ENCODE measurements around the gene AGO4. TPM values are rescaled to one million over a fixed set of nuclear protein-coding genes. Genes with fewer than 3 reads are reported as not detected.
A peak's percentile ranks its signal among the peaks of the same experiment; 100 is the strongest.
"Not testable (repeated sequence)": the region's sequence is repeated elsewhere in the genome, so short reads cannot be mapped to it uniquely, and the experiment has no call there.

AGO4 gene
- polyA plus RNA-seq, 2 donors = 5.5 to 9.1 TPM

DNA sequence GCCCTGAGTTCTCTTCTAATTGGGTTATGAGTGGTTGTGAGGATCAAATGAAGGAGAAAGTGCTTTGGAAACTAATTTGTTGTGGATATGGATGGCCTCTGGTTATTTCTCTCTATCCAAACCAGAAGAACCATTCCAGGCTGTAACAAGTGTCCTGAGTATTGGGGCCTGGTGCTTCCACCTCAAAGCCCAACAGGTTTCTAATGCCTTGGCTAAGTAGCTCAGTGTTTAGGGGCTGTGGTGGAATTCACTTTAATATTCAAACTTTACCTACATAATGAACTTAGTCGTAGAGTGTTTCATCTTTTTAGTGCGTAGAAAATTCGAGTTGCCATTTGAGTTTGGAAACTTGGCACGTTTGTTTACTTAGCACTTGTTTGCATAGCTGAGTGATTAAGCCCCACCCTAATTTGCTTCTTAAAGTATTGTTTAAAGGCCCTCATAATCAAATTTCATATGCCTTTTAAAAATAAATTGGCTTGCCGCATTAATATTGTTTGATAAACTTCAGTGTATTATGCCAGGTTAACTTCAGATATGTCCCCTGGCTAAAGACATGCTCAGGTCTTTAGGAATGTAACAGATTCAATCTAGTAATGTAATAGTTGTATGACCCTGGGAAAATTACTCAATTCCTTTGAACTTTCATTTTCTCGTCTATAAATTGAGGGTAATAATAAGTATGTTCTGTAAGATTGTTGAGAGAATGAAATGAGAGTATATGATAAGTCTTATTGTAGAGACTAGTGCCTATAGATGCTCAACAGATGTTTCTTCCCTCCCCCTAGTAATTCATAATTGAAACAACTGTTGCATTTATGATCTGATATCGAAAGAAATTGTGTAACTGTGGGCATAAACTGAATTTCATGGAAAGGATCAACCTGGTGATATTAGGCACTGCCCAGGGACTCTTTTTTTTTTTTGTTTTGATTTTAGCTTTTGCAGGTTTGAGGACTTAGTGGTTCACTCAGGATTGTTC, 1.6 kb downstream of the AGO4 start:
- 27 to 40% methylated on average over 7 of the region's 7 CpGs for WGBS, 2 donors
- Histone ChIP-seq H3K9me3 (ENCODE audit: control insufficient read depth in 2 of 2, insufficient read depth in 1 of 2, low read depth in 1 of 2, low read length in 1 of 2) (no peaks in the 10 kb centered on the region), H3K27me3 (ENCODE audit: control insufficient read depth in 1 of 2, insufficient read depth in 2 of 2, low read length in 2 of 2) (no peaks in the 10 kb centered on the region), H3K4me1 (ENCODE audit: control insufficient read depth in 2 of 2, insufficient read depth in 2 of 2, low read length in 1 of 2) (peaks cover 0 to 2% of the 10 kb centered on the region in 2 donors), H3K4me3 (ENCODE audit: low read depth in 1 of 2, low read length in 2 of 2) (peak overlapping the region; percentile 91 to 95), H3K36me3 (ENCODE audit: control insufficient read depth in 2 of 2, insufficient read depth in 2 of 2, low read length in 1 of 2) (no peaks in the 10 kb centered on the region), H3K27ac (ENCODE audit: low read depth in 2 of 2, low read length in 1 of 2) (peak overlapping the region; percentile 86 to 92)

DNA sequence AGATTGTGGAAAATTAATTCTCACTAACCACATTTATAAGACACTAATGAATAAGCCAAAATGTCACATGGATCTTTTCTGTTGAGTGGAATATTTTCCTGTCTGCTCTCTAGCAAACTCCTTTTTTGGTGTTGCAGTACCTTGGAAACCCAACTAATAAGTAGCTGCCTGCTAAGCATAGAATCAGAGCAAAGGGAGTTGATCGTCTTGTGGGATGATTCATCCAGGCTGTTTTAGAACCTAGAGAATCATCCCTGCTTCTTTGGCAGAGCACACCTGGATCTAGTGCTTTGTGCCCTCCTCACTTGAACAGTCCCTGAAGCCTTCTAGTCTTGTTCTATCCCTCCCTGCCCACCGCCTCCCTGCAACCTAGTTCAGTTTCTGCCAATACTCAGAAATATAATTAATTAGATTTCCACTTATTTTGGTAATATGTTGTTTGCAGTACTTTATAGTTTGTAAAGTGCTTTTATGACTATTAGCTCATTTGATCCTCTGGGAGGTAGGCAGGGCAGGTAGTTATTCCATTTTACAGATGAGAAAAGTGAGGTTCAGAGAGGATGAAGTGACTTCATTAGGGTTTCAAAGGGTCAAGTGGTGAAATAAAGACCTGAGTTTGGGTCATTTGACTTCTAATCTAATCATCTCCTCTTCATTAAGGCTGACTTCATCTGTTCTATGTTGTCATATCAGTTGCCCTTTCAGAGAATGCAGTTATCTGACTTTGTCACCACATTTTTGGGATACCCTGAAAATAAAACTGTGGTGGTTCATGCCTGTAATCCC, 2.5 kb downstream of the AGO4 start:
- Histone ChIP-seq H3K27me3 (ENCODE audit: control insufficient read depth in 1 of 2, insufficient read depth in 2 of 2, low read length in 2 of 2) (no peaks in the 10 kb centered on the region), H3K36me3 (ENCODE audit: control insufficient read depth in 2 of 2, insufficient read depth in 2 of 2, low read length in 1 of 2) (no peaks in the 10 kb centered on the region), H3K4me3 (ENCODE audit: low read depth in 1 of 2, low read length in 2 of 2) (no peak overlapping the region), H3K4me1 (ENCODE audit: control insufficient read depth in 2 of 2, insufficient read depth in 2 of 2, low read length in 1 of 2) (peaks cover 0 to 2% of the 10 kb centered on the region in 2 donors), H3K27ac (ENCODE audit: low read depth in 2 of 2, low read length in 1 of 2) (peak overlapping the region; percentile 48 to 49), H3K9me3 (ENCODE audit: control insufficient read depth in 2 of 2, insufficient read depth in 1 of 2, low read depth in 1 of 2, low read length in 1 of 2) (no peaks in the 10 kb centered on the region)
- 30 to 37% methylated on average over 2 of the region's 2 CpGs for WGBS, 2 donors

GRCh38 chr1:35812754-35813153, 4.9 kb downstream of the AGO4 start:
- not testable (repeated sequence) for H3K27me3 ChIP-seq (ENCODE audit: control insufficient read depth in 1 of 2, insufficient read depth in 2 of 2, low read length in 2 of 2); H3K9me3 ChIP-seq (ENCODE audit: control insufficient read depth in 2 of 2, insufficient read depth in 1 of 2, low read depth in 1 of 2, low read length in 1 of 2); H3K4me3 ChIP-seq (ENCODE audit: low read depth in 1 of 2, low read length in 2 of 2); H3K36me3 ChIP-seq (ENCODE audit: control insufficient read depth in 2 of 2, insufficient read depth in 2 of 2, low read length in 1 of 2); H3K4me1 ChIP-seq (ENCODE audit: control insufficient read depth in 2 of 2, insufficient read depth in 2 of 2, low read length in 1 of 2); H3K27ac ChIP-seq (ENCODE audit: low read depth in 2 of 2, low read length in 1 of 2)
- WGBS, 2 donors = 92 to 96% methylated on average over 5 of the region's 5 CpGs

- 88 to 91% methylated on average over 1 of the region's 1 CpG for WGBS, 2 donors
- H3K27me3 ChIP-seq (ENCODE audit: control insufficient read depth in 1 of 2, insufficient read depth in 2 of 2, low read length in 2 of 2) = no peaks in the 10 kb centered on the region
- H3K4me1 ChIP-seq (ENCODE audit: control insufficient read depth in 2 of 2, insufficient read depth in 2 of 2, low read length in 1 of 2) = no peaks in the 10 kb centered on the region
- H3K4me3 ChIP-seq (ENCODE audit: low read depth in 1 of 2, low read length in 2 of 2) = no peak overlapping the region
- H3K9me3 ChIP-seq (ENCODE audit: control insufficient read depth in 2 of 2, insufficient read depth in 1 of 2, low read depth in 1 of 2, low read length in 1 of 2) = no peaks in the 10 kb centered on the region
- H3K27ac ChIP-seq (ENCODE audit: low read depth in 2 of 2, low read length in 1 of 2) = no peak overlapping the region
- peaks cover 0 to 13% of the 10 kb centered on the region in 2 donors for H3K36me3 ChIP-seq (ENCODE audit: control insufficient read depth in 2 of 2, insufficient read depth in 2 of 2, low read length in 1 of 2)
Measured at GRCh38 chr1:35825255-35825654, 17.4 kb downstream of the AGO4 start.

GRCh38 chr1:35832276-35832905, 24.6 kb downstream of the AGO4 start:
- Histone ChIP-seq H3K27ac (ENCODE audit: low read depth in 2 of 2, low read length in 1 of 2) (no peak overlapping the region), H3K4me1 (ENCODE audit: control insufficient read depth in 2 of 2, insufficient read depth in 2 of 2, low read length in 1 of 2) (no peaks in the 10 kb centered on the region), H3K27me3 (ENCODE audit: control insufficient read depth in 1 of 2, insufficient read depth in 2 of 2, low read length in 2 of 2) (no peaks in the 10 kb centered on the region), H3K9me3 (ENCODE audit: control insufficient read depth in 2 of 2, insufficient read depth in 1 of 2, low read depth in 1 of 2, low read length in 1 of 2) (no peaks in the 10 kb centered on the region), H3K36me3 (ENCODE audit: control insufficient read depth in 2 of 2, insufficient read depth in 2 of 2, low read length in 1 of 2) (peaks cover 0 to 7% of the 10 kb centered on the region in 2 donors), H3K4me3 (ENCODE audit: low read depth in 1 of 2, low read length in 2 of 2) (no peak overlapping the region)
- WGBS, 2 donors = 62 to 77% methylated on average over 2 of the region's 2 CpGs

- 71 to 75% methylated on average over 2 of the region's 2 CpGs for WGBS, 2 donors
- Histone ChIP-seq H3K27me3 (ENCODE audit: control insufficient read depth in 1 of 2, insufficient read depth in 2 of 2, low read length in 2 of 2) (no peaks in the 10 kb centered on the region), H3K4me3 (ENCODE audit: low read depth in 1 of 2, low read length in 2 of 2) (no peak overlapping the region), H3K9me3 (ENCODE audit: control insufficient read depth in 2 of 2, insufficient read depth in 1 of 2, low read depth in 1 of 2, low read length in 1 of 2) (no peaks in the 10 kb centered on the region), H3K4me1 (ENCODE audit: control insufficient read depth in 2 of 2, insufficient read depth in 2 of 2, low read length in 1 of 2) (no peaks in the 10 kb centered on the region), H3K36me3 (ENCODE audit: control insufficient read depth in 2 of 2, insufficient read depth in 2 of 2, low read length in 1 of 2) (peaks cover 0 to 5% of the 10 kb centered on the region in 2 donors), H3K27ac (ENCODE audit: low read depth in 2 of 2, low read length in 1 of 2) (no peak overlapping the region)
Measured at GRCh38 chr1:35833395-35833794, 25.6 kb downstream of the AGO4 start.

- Histone ChIP-seq H3K4me1 (ENCODE audit: control insufficient read depth in 2 of 2, insufficient read depth in 2 of 2, low read length in 1 of 2) (no peaks in the 10 kb centered on the region), H3K9me3 (ENCODE audit: control insufficient read depth in 2 of 2, insufficient read depth in 1 of 2, low read depth in 1 of 2, low read length in 1 of 2) (no peaks in the 10 kb centered on the region), H3K36me3 (ENCODE audit: control insufficient read depth in 2 of 2, insufficient read depth in 2 of 2, low read length in 1 of 2) (peaks cover 0 to 5% of the 10 kb centered on the region in 2 donors), H3K27me3 (ENCODE audit: control insufficient read depth in 1 of 2, insufficient read depth in 2 of 2, low read length in 2 of 2) (no peaks in the 10 kb centered on the region), H3K4me3 (ENCODE audit: low read depth in 1 of 2, low read length in 2 of 2) (no peak overlapping the region), H3K27ac (ENCODE audit: low read depth in 2 of 2, low read length in 1 of 2) (no peak overlapping the region)
- WGBS, 2 donors = 91 to 97% methylated on average over 2 of the region's 2 CpGs
Measured at GRCh38 chr1:35834218-35834617, 26.4 kb downstream of the AGO4 start.

GRCh38 chr1:35835398-35835797, 27.6 kb downstream of the AGO4 start:
- Histone ChIP-seq H3K27ac (ENCODE audit: low read depth in 2 of 2, low read length in 1 of 2) (no peak overlapping the region), H3K9me3 (ENCODE audit: control insufficient read depth in 2 of 2, insufficient read depth in 1 of 2, low read depth in 1 of 2, low read length in 1 of 2) (no peaks in the 10 kb centered on the region), H3K27me3 (ENCODE audit: control insufficient read depth in 1 of 2, insufficient read depth in 2 of 2, low read length in 2 of 2) (no peaks in the 10 kb centered on the region), H3K4me3 (ENCODE audit: low read depth in 1 of 2, low read length in 2 of 2) (no peak overlapping the region), H3K36me3 (ENCODE audit: control insufficient read depth in 2 of 2, insufficient read depth in 2 of 2, low read length in 1 of 2) (peaks cover 0 to 5% of the 10 kb centered on the region in 2 donors), H3K4me1 (ENCODE audit: control insufficient read depth in 2 of 2, insufficient read depth in 2 of 2, low read length in 1 of 2) (no peaks in the 10 kb centered on the region)
- 39 to 61% methylated on average over 2 of the region's 2 CpGs for whole genome bisulfite sequencing, 2 donors

DNA sequence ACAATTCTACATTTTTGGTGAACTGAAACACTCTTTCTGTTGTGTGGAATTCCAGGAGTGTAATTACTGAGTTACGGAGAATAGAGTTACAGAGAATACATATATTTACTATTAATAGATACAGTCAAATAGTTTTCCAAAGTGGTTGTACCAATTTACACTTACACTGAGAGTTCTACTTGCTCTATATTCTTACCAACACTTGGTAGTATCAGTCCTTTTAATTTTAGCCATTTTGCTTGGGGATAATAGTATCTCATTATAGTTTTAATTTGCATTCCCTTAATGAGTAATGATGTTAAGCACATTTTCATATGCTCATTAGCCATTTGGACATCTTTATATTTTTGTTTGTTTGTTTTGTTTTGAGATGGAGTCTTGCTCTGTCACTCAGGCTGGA, 28.9 kb downstream of the AGO4 start:
- Histone ChIP-seq H3K4me3 (ENCODE audit: low read depth in 1 of 2, low read length in 2 of 2) (no peak overlapping the region), H3K27ac (ENCODE audit: low read depth in 2 of 2, low read length in 1 of 2) (no peak overlapping the region), H3K4me1 (ENCODE audit: control insufficient read depth in 2 of 2, insufficient read depth in 2 of 2, low read length in 1 of 2) (no peaks in the 10 kb centered on the region), H3K27me3 (ENCODE audit: control insufficient read depth in 1 of 2, insufficient read depth in 2 of 2, low read length in 2 of 2) (no peaks in the 10 kb centered on the region), H3K9me3 (ENCODE audit: control insufficient read depth in 2 of 2, insufficient read depth in 1 of 2, low read depth in 1 of 2, low read length in 1 of 2) (no peaks in the 10 kb centered on the region), H3K36me3 (ENCODE audit: control insufficient read depth in 2 of 2, insufficient read depth in 2 of 2, low read length in 1 of 2) (peaks cover 0 to 8% of the 10 kb centered on the region in 2 donors)
- 100% methylated on average over 1 of the region's 1 CpG for WGBS, 2 donors

Data from esophagus (tissue), 2 donors.